ENCODE measurements around the gene MVK.

MVK gene

DNA sequence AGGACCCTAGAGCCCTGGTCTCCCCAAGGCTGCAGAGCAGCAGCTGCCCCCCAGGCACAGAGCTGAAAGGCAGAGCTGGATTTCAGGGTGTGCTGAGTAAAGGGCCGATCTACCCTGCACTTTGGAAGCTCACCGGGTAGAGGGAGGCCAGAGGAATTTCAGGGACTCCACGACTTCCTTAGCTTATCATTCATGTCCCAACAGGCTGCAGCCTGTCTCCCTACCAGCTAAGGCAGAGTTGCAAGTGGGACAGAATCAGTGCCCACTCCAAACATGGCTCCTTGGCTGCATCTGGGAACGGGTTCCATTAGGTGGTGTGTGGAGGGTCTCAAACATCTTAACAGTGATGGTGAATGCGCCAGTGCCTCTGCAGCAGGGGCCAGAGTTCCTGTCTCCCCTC lies 27.8 kb upstream of the MVK start:
- no peak overlapping the region for H3K27ac ChIP-seq (ENCODE audit: low read length)
- no peak overlapping the region for H3K9ac ChIP-seq (ENCODE audit: low read length in 2 of 2)
- H3K9me3 ChIP-seq (ENCODE audit: control insufficient read depth in 2 of 2, low read length in 2 of 2), result no peaks in the 10 kb centered on the region
- no peaks in the 10 kb centered on the region for H3K36me3 ChIP-seq (ENCODE audit: control insufficient read depth in 2 of 2, insufficient read depth in 2 of 2, low read length in 2 of 2)
- H3K4me3 ChIP-seq (ENCODE audit: low read length in 2 of 2), result no peak overlapping the region
- H3K4me1 ChIP-seq (ENCODE audit: control insufficient read depth, insufficient read depth, low read length), result no peaks in the 10 kb centered on the region
- H3K27me3 ChIP-seq (ENCODE audit: control insufficient read depth in 1 of 2, insufficient read depth in 2 of 2, low read length in 2 of 2), result peaks cover 25 to 27% of the 10 kb centered on the region in 2 donors

DNA sequence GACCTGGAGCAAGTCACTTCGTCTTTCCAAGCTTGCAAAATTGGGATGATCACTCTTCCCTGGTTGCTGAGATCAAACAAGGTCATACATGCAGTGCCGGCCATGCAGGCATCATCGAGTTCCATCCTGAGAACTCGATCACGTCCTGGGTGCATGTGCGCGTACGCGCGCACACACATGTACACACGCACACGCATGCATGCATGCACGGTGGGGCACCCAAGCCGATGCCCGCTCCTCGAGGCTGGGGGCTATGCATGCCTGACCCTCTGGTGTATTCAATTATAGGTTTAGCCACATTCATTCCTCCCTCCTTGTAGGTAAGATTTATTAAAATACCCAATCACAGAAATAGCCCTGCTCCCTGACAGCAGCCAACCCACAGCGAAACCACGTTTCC lies 26.3 kb upstream of the MVK start:
- no peak overlapping the region for H3K27ac ChIP-seq (ENCODE audit: low read length)
- H3K4me1 ChIP-seq (ENCODE audit: control insufficient read depth, insufficient read depth, low read length), result no peaks in the 10 kb centered on the region
- H3K4me3 ChIP-seq (ENCODE audit: low read length in 2 of 2), result no peak overlapping the region
- H3K9me3 ChIP-seq (ENCODE audit: control insufficient read depth in 2 of 2, low read length in 2 of 2), result no peaks in the 10 kb centered on the region
- H3K27me3 ChIP-seq (ENCODE audit: control insufficient read depth in 1 of 2, insufficient read depth in 2 of 2, low read length in 2 of 2), result peaks cover 27 to 30% of the 10 kb centered on the region in 2 donors
- H3K9ac ChIP-seq (ENCODE audit: low read length in 2 of 2), result no peak overlapping the region
- H3K36me3 ChIP-seq (ENCODE audit: control insufficient read depth in 2 of 2, insufficient read depth in 2 of 2, low read length in 2 of 2), result no peaks in the 10 kb centered on the region

DNA sequence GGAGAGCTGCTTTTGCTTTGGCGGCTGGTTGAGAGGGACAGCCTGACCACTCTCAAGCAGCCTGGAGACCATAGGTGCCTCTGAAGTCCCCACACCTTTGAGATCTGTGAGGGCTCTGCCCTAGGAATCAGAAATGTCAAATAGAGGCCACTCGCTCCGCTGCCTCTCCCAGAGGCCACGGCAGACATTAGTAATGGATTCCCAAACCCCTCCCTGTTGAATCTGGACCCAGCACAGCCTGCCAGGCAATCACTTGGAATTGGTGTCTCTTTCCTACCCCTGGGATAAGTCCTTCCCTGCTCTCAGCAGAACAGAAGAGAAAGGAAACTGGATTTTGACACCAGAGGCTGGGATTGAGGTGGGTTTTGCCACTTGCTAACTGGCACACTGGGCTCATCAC lies 25.3 kb upstream of the MVK start:
- Histone ChIP-seq H3K4me1 (ENCODE audit: control insufficient read depth, insufficient read depth, low read length) (no peaks in the 10 kb centered on the region), H3K36me3 (ENCODE audit: control insufficient read depth in 2 of 2, insufficient read depth in 2 of 2, low read length in 2 of 2) (no peaks in the 10 kb centered on the region), H3K27ac (ENCODE audit: low read length) (no peak overlapping the region), H3K27me3 (ENCODE audit: control insufficient read depth in 1 of 2, insufficient read depth in 2 of 2, low read length in 2 of 2) (peaks cover 32 to 36% of the 10 kb centered on the region in 2 donors), H3K4me3 (ENCODE audit: low read length in 2 of 2) (no peak overlapping the region), H3K9ac (ENCODE audit: low read length in 2 of 2) (no peak overlapping the region), H3K9me3 (ENCODE audit: control insufficient read depth in 2 of 2, low read length in 2 of 2) (no peaks in the 10 kb centered on the region)

DNA sequence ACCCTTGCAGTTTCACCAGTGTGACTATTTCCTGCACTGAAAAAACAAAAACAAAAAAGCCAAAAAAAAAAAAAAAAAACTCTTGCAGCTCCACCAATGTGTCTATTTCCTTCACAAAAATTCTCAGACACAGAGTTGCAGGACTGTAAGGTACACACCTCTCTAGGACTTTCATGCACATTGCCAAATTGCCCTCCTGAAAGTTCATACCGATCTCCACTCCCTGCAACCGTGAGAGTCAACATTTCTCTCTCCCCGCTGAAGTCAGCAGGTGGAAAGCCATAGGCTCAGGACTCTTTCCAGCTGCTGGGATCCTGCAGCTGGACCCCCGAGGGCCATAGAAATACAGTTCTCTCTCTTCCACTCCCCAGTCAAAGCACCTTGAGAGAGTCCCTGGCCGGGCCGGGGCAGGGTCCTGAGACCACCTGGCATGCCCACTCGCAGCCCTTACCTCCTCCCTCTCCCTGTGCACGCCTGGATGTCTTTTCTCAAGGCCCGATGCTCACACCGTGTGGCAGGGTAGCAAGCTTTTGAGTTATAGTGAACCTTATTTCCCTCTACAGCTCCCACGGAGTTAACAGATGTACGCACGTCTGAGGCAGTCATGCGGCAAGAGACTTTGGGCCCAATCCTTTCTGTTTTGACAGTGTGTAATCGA lies 23.9 kb upstream of the MVK start:
- H3K9me3 ChIP-seq (ENCODE audit: control insufficient read depth in 2 of 2, low read length in 2 of 2), result no peaks in the 10 kb centered on the region
- H3K27ac ChIP-seq (ENCODE audit: low read length), result no peak overlapping the region
- no peaks in the 10 kb centered on the region for H3K36me3 ChIP-seq (ENCODE audit: control insufficient read depth in 2 of 2, insufficient read depth in 2 of 2, low read length in 2 of 2)
- no peaks in the 10 kb centered on the region for H3K4me1 ChIP-seq (ENCODE audit: control insufficient read depth, insufficient read depth, low read length)
- H3K9ac ChIP-seq (ENCODE audit: low read length in 2 of 2), result no peak overlapping the region
- H3K4me3 ChIP-seq (ENCODE audit: low read length in 2 of 2), result no peak overlapping the region
- H3K27me3 ChIP-seq (ENCODE audit: control insufficient read depth in 1 of 2, insufficient read depth in 2 of 2, low read length in 2 of 2), result peaks cover 35 to 36% of the 10 kb centered on the region in 2 donors

DNA sequence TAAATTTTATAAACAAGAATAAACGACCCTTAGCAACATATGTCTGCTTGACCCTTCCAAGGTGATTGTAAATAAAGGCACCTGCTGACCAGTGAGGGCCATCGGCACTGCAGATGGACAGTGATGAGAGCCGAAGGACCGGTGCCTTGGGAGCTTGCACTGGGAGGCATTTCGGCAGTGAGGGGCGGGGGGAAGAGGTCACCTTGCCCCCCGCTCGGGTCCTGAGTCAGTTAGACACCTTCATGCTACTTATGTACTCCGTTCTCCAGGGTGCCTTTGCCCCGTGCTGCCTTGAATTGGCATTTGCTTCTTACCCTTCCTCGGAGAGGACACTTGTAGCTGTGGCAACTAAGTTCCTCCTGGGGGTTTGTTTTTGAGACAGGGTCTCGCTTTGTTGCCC lies 23.3 kb upstream of the MVK start:
- no peak overlapping the region for H3K27ac ChIP-seq (ENCODE audit: low read length)
- H3K9me3 ChIP-seq (ENCODE audit: control insufficient read depth in 2 of 2, low read length in 2 of 2), result no peaks in the 10 kb centered on the region
- H3K9ac ChIP-seq (ENCODE audit: low read length in 2 of 2), result no peak overlapping the region
- no peak overlapping the region for H3K4me3 ChIP-seq (ENCODE audit: low read length in 2 of 2)
- H3K27me3 ChIP-seq (ENCODE audit: control insufficient read depth in 1 of 2, insufficient read depth in 2 of 2, low read length in 2 of 2), result peaks cover 35 to 36% of the 10 kb centered on the region in 2 donors
- no peaks in the 10 kb centered on the region for H3K36me3 ChIP-seq (ENCODE audit: control insufficient read depth in 2 of 2, insufficient read depth in 2 of 2, low read length in 2 of 2)
- H3K4me1 ChIP-seq (ENCODE audit: control insufficient read depth, insufficient read depth, low read length), result no peaks in the 10 kb centered on the region

DNA sequence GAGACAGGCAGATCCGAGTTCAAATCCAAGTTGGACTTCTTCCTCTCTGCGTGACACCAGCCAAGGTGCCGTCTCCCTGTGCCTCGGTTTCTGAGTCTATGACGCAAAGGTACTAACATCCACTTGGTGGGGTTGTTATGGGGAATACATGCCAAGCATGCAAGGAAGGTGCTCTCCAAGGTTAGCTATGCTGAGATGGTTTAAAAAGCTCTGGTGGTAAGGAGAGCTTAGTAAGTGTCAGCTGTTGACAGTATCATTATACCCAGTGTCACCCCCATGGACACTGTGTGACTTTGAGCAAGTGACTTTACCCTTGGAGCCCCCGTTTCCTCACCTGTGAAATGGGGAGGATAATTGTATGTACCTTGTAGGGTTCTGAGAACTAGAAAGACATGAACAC lies 22.5 kb upstream of the MVK start:
- Histone ChIP-seq H3K36me3 (ENCODE audit: control insufficient read depth in 2 of 2, insufficient read depth in 2 of 2, low read length in 2 of 2) (peaks cover 0 to 3% of the 10 kb centered on the region in 2 donors), H3K4me1 (ENCODE audit: control insufficient read depth, insufficient read depth, low read length) (no peaks in the 10 kb centered on the region), H3K9me3 (ENCODE audit: control insufficient read depth in 2 of 2, low read length in 2 of 2) (no peaks in the 10 kb centered on the region)

DNA sequence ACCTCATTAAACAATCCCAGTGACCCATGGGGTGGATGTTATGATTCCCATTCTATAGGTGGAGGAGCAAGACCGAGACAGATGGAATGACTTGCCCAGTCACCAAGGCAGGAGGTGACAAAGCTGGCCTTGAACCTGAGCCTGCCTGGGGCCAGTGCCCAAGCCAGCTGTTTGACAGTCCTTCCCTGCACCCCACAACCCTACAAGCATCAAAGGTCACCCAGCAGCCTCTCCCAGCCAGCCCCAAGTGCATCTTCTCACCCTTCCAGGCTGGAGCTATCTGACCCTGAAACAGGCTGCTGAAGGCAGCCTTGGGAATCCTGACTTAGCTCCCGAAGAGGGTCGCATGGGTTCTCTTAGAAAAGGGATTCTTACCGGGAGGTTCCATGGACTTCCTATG lies 20.6 kb upstream of the MVK start:
- H3K4me1 ChIP-seq (ENCODE audit: control insufficient read depth, insufficient read depth, low read length), result no peaks in the 10 kb centered on the region

More for the DNA sequence above, 22.5 kb upstream of the MVK start:
- H3K4me3 ChIP-seq (ENCODE audit: low read length in 2 of 2), result no peak overlapping the region
- H3K9ac ChIP-seq (ENCODE audit: low read length in 2 of 2), result no peak overlapping the region
- H3K27ac ChIP-seq (ENCODE audit: low read length), result no peak overlapping the region
- peaks cover 35 to 36% of the 10 kb centered on the region in 2 donors for H3K27me3 ChIP-seq (ENCODE audit: control insufficient read depth in 1 of 2, insufficient read depth in 2 of 2, low read length in 2 of 2)

DNA sequence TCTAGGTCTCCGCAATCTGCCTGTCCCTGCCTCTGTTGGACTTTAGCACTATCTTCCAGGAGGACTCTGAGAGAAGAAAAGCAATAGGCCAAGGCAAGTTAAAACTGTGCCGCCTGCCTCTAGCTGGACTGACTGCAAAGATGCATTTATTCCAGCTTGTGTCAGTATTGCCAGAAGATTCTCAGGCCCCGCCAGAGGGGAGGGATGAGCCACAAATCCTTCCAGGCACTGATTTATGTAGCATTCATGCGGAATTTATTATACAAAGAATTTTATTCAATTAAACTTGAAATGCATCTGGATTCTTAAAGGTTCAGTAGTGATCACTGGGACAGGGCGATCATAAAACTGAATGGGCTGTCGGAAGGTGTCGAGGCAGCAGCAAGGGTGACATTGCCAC lies 20.1 kb upstream of the MVK start:
- H3K27ac ChIP-seq (ENCODE audit: low read length), result no peak overlapping the region
- H3K9me3 ChIP-seq (ENCODE audit: control insufficient read depth in 2 of 2, low read length in 2 of 2), result no peaks in the 10 kb centered on the region
- peaks cover 0 to 5% of the 10 kb centered on the region in 2 donors for H3K36me3 ChIP-seq (ENCODE audit: control insufficient read depth in 2 of 2, insufficient read depth in 2 of 2, low read length in 2 of 2)
- H3K27me3 ChIP-seq (ENCODE audit: control insufficient read depth in 1 of 2, insufficient read depth in 2 of 2, low read length in 2 of 2), result peaks cover 25 to 28% of the 10 kb centered on the region in 2 donors
- H3K4me1 ChIP-seq (ENCODE audit: control insufficient read depth, insufficient read depth, low read length), result no peaks in the 10 kb centered on the region
- H3K9ac ChIP-seq (ENCODE audit: low read length in 2 of 2), result no peak overlapping the region
- H3K4me3 ChIP-seq (ENCODE audit: low read length in 2 of 2), result no peak overlapping the region

More for the DNA sequence above, 20.6 kb upstream of the MVK start:
- Histone ChIP-seq H3K9me3 (ENCODE audit: control insufficient read depth in 2 of 2, low read length in 2 of 2) (no peaks in the 10 kb centered on the region), H3K27me3 (ENCODE audit: control insufficient read depth in 1 of 2, insufficient read depth in 2 of 2, low read length in 2 of 2) (peaks cover 30 to 33% of the 10 kb centered on the region in 2 donors), H3K36me3 (ENCODE audit: control insufficient read depth in 2 of 2, insufficient read depth in 2 of 2, low read length in 2 of 2) (peaks cover 0 to 5% of the 10 kb centered on the region in 2 donors), H3K4me3 (ENCODE audit: low read length in 2 of 2) (no peak overlapping the region), H3K9ac (ENCODE audit: low read length in 2 of 2) (no peak overlapping the region), H3K27ac (ENCODE audit: low read length) (no peak overlapping the region)

DNA sequence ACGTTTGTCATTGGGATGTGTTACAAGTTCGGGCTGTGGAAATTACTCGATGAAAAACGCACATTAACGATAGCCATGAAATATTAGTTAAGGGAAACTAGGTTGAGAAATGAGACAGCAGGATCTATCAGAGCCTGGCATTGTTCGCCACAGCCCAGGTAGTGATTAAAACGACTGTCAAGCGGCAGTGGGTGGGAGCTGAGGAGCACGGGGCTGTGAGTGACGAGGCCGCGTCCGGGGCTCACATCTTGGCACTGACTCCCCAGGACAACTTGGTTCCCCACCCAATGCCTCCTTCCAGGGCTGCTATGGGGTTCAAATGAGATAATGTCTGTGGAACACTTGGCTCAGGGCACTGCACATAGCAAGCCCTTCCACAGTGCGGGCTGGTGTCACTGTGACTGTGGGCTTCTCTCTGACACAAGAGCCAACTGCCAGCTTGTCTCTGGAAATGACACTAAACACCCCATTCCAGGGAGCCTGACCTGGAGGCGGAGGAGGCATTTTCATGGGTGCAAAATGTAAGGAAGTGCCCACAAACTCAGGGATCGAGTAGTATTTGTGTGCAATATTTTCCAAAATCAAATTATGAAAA lies 19.6 kb upstream of the MVK start:
- no peak overlapping the region for H3K27ac ChIP-seq (ENCODE audit: low read length)
- peaks cover 0 to 5% of the 10 kb centered on the region in 2 donors for H3K36me3 ChIP-seq (ENCODE audit: control insufficient read depth in 2 of 2, insufficient read depth in 2 of 2, low read length in 2 of 2)
- peaks cover 20 to 23% of the 10 kb centered on the region in 2 donors for H3K27me3 ChIP-seq (ENCODE audit: control insufficient read depth in 1 of 2, insufficient read depth in 2 of 2, low read length in 2 of 2)
- H3K4me3 ChIP-seq (ENCODE audit: low read length in 2 of 2), result no peak overlapping the region
- H3K9ac ChIP-seq (ENCODE audit: low read length in 2 of 2), result no peak overlapping the region
- H3K9me3 ChIP-seq (ENCODE audit: control insufficient read depth in 2 of 2, low read length in 2 of 2), result no peaks in the 10 kb centered on the region
- H3K4me1 ChIP-seq (ENCODE audit: control insufficient read depth, insufficient read depth, low read length), result no peaks in the 10 kb centered on the region

DNA sequence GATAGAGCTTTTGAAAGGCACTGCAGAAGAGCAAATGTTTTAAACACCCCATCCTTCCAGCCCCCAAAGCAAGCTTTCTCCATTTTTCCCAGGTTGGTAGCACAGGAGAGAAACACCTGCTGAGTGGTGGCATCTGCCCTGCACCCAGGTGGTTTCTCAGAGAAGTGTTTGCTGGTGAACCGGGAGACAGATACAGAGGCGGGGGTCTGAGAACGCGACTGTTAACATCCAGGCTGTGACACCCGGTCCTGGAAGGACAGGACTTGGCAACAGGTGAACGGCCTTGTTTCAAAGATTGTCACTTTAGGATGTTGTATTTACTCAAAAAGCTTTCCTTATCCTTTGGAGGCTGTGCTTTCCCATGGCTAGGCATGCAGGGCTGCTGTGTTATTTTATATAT lies 18.8 kb upstream of the MVK start:
- Histone ChIP-seq H3K4me1 (ENCODE audit: control insufficient read depth, insufficient read depth, low read length) (no peaks in the 10 kb centered on the region), H3K9me3 (ENCODE audit: control insufficient read depth in 2 of 2, low read length in 2 of 2) (no peaks in the 10 kb centered on the region), H3K9ac (ENCODE audit: low read length in 2 of 2) (no peak overlapping the region), H3K4me3 (ENCODE audit: low read length in 2 of 2) (no peak overlapping the region), H3K27ac (ENCODE audit: low read length) (no peak overlapping the region), H3K27me3 (ENCODE audit: control insufficient read depth in 1 of 2, insufficient read depth in 2 of 2, low read length in 2 of 2) (peaks cover 17 to 18% of the 10 kb centered on the region in 2 donors), H3K36me3 (ENCODE audit: control insufficient read depth in 2 of 2, insufficient read depth in 2 of 2, low read length in 2 of 2) (peaks cover 0 to 7% of the 10 kb centered on the region in 2 donors)

Data from stomach smooth muscle (tissue), 2 donors.